ENCODE measurements around the gene TRPM4.

DNA sequence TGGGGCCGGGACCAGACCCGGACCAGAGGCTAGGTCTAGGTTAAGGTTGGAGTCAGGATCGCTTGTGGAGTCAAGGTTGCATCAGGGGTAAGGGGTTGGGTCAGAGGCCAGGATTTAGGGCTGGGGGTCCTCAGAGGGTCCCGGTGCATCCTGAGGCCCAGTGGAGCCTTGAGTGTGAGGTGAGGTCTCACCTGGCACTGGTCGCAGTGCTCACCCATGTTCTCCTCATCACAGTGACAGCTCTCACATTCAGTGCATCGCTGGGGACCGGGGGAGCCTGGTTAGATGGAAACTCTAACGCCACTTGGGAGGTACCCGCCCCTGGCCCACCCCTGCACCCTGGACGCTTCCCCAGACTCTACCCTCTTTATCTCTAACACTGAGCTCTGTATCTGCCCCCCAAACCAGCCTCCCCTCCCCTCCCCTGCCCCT lies 5.5 kb upstream of the TRPM4 start:
- TF ChIP-seq, protein P1, sequence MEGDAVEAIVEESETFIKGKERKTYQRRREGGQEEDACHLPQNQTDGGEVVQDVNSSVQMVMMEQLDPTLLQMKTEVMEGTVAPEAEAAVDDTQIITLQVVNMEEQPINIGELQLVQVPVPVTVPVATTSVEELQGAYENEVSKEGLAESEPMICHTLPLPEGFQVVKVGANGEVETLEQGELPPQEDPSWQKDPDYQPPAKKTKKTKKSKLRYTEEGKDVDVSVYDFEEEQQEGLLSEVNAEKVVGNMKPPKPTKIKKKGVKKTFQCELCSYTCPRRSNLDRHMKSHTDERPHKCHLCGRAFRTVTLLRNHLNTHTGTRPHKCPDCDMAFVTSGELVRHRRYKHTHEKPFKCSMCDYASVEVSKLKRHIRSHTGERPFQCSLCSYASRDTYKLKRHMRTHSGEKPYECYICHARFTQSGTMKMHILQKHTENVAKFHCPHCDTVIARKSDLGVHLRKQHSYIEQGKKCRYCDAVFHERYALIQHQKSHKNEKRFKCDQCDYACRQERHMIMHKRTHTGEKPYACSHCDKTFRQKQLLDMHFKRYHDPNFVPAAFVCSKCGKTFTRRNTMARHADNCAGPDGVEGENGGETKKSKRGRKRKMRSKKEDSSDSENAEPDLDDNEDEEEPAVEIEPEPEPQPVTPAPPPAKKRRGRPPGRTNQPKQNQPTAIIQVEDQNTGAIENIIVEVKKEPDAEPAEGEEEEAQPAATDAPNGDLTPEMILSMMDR (IDR thresholded peaks at IDR 0.05; ENCODE audit: low read length) = no peak
- no peak for TF ChIP-seq EZH2 (optimal IDR thresholded peaks at IDR 0.05; ENCODE audit: low read depth, low read length)
- TF ChIP-seq EZH2phosphoT487 (IDR thresholded peaks at IDR 0.05; ENCODE audit: low read length) = no peak

All from MM.1S (cell line).